Measurements from ENCODE around the gene CERKL.

Gene CERKL

GRCh38 chr2:181677912-181678586 lies 21.1 kb upstream of the CERKL start:
- peak; percentile 22 to 26 for DNase-seq (ENCODE audit: low read depth in 1 of 2, low spot score in 1 of 2)

- no peak for DNase-seq (ENCODE audit: low read depth in 1 of 2, low spot score in 1 of 2)
Observed at GRCh38 chr2:181675254-181675653, 18.3 kb upstream of the CERKL start.

- no peak for DNase-seq (ENCODE audit: low read depth in 1 of 2, low spot score in 1 of 2)
Observed at GRCh38 chr2:181674461-181674860, 17.6 kb upstream of the CERKL start.

GRCh38 chr2:181673173-181673572 lies 16.3 kb upstream of the CERKL start:
- no peak for DNase-seq (ENCODE audit: low read depth in 1 of 2, low spot score in 1 of 2)

GRCh38 chr2:181672255-181673008 lies 15.5 kb upstream of the CERKL start:
- DNase-seq (ENCODE audit: low read depth in 1 of 2, low spot score in 1 of 2) = no peak

GRCh38 chr2:181670632-181671031 lies 13.7 kb upstream of the CERKL start:
- DNase-seq (ENCODE audit: low read depth in 1 of 2, low spot score in 1 of 2) = no peak

GRCh38 chr2:181667234-181667633 lies 10.3 kb upstream of the CERKL start:
- DNase-seq (ENCODE audit: low read depth in 1 of 2, low spot score in 1 of 2) = no peak

- DNase-seq (ENCODE audit: low read depth in 1 of 2, low spot score in 1 of 2) = no peak
Observed at GRCh38 chr2:181662287-181662686, 5.4 kb upstream of the CERKL start.

GRCh38 chr2:181660181-181660580 lies 3.3 kb upstream of the CERKL start:
- no peak for DNase-seq (ENCODE audit: low read depth in 1 of 2, low spot score in 1 of 2)

GRCh38 chr2:181658444-181658843 lies 1.5 kb upstream of the CERKL start:
- DNase-seq (ENCODE audit: low read depth in 1 of 2, low spot score in 1 of 2) = no peak

- no peak for DNase-seq (ENCODE audit: low read depth in 1 of 2, low spot score in 1 of 2)
Observed at GRCh38 chr2:181657379-181657778, 474 bp upstream of the CERKL start.

- no peak for DNase-seq (ENCODE audit: low read depth in 1 of 2, low spot score in 1 of 2)
Observed at GRCh38 chr2:181655519-181655918, 1.4 kb downstream of the CERKL start.

GRCh38 chr2:181649436-181649979 lies 7.4 kb downstream of the CERKL start:
- no peak for DNase-seq (ENCODE audit: low read depth in 1 of 2, low spot score in 1 of 2)

- DNase-seq (ENCODE audit: low read depth in 1 of 2, low spot score in 1 of 2) = no peak
Observed at GRCh38 chr2:181648478-181649155, 8.3 kb downstream of the CERKL start.

- no peak for DNase-seq (ENCODE audit: low read depth in 1 of 2, low spot score in 1 of 2)
Observed at GRCh38 chr2:181646415-181646987, 10.4 kb downstream of the CERKL start.

- no peak for DNase-seq (ENCODE audit: low read depth in 1 of 2, low spot score in 1 of 2)
Observed at GRCh38 chr2:181643151-181643550, 13.8 kb downstream of the CERKL start.

- no peak for DNase-seq (ENCODE audit: low read depth in 1 of 2, low spot score in 1 of 2)
Observed at GRCh38 chr2:181642086-181642485, 14.8 kb downstream of the CERKL start.

- no peak for DNase-seq (ENCODE audit: low read depth in 1 of 2, low spot score in 1 of 2)
Observed at GRCh38 chr2:181639686-181640085, 17.2 kb downstream of the CERKL start.

- DNase-seq (ENCODE audit: low read depth in 1 of 2, low spot score in 1 of 2) = no peak
Observed at GRCh38 chr2:181632733-181633401, 24.0 kb downstream of the CERKL start.

- no peak for DNase-seq (ENCODE audit: low read depth in 1 of 2, low spot score in 1 of 2)
Observed at GRCh38 chr2:181628590-181629585, 28.0 kb downstream of the CERKL start.
